K562 (cell line): ENCODE data around the gene HSPA5. TPM values are rescaled to one million over a fixed set of nuclear protein-coding genes. Genes with fewer than 3 reads are reported as not detected.

Experiments
- BRD4 ChIP-seq: fragments of 200-600 bp; sonication (generic); IDR thresholded peaks from 2 replicates; pipeline ENCODE4 v1.6.1; 2017; ENCODE audit warnings: inconsistent platforms
- MTF1 ChIP-seq: fragments of 250-450 bp; sonication (Bioruptor Pico); IDR thresholded peaks from 2 replicates; pipeline ENCODE4 v1.9.0; 2021; ENCODE audit warnings: moderate library complexity, mild to moderate bottlenecking, inconsistent platforms, borderline replicate concordance
- NR2C2 ChIP-seq, 2 experiments: fragments of 200-800 bp in 1 of 2; sonication (Bioruptor generic) in 1 of 2; sonication (generic) in 1 of 2; formaldehyde crosslinking in 1 of 2; IDR thresholded peaks; 2 replicates each; pipeline versions ENCODE4 v1.6.1 to v1.8.0; 2016 to 2022; ENCODE audit warnings: mild to moderate bottlenecking in 1 of 2, missing compliant biosample characterization in 1 of 2, missing genetic modification characterization in 1 of 2, missing genetic modification reagents in 1 of 2
- SIRT6 ChIP-seq: IDR thresholded peaks from one replicate; pipeline ENCODE4 v1.6.1; 2012; ENCODE audit warnings: low read depth, mild to moderate bottlenecking, control low read depth, inconsistent platforms, low read length, moderate library complexity
- ZNF121 ChIP-seq: sonication (generic); formaldehyde crosslinking; conservative IDR thresholded peaks from 2 replicates; pipeline ENCODE4 v1.8.0; 2022; ENCODE audit warnings: missing genetic modification reagents
- ZNF134 ChIP-seq: fragments of 250-450 bp; sonication (Bioruptor Pico); conservative IDR thresholded peaks from 2 replicates; pipeline ENCODE4 v1.4.0; 2020
- ZNF316 ChIP-seq: fragments of 450-650 bp; IDR thresholded peaks from 2 replicates; pipeline ENCODE4 v1.6.1; 2016
- ZNF77 ChIP-seq: fragments of 250-450 bp; sonication (Bioruptor Pico); IDR thresholded peaks from 2 replicates; pipeline ENCODE4 v1.5.0; 2020
- polyA plus RNA-seq, 8 experiments: library from polyadenylated mRNA; depleted of rRNA in 4 of 8; stranded (reverse) in 5 of 8; unstranded in 3 of 8; fragments of >200 nt; fragmentation: Nextera tagmentation in 2 of 8; fragmentation: Illumina TruSeq in 1 of 8; extraction: Ambion mirVana in 2 of 8; extraction: Trizol in 1 of 8; gene quantifications; 2 replicates each; pipeline versions ENCODE4 v1.2.1 to v1.2.3, GENCODE V29; 2011 to 2014; ENCODE audit warnings: inconsistent platforms in 1 of 8, missing spikeins in 1 of 8
- total RNA-seq, 7 experiments: library from RNA; depleted of rRNA in 6 of 7; stranded (reverse); fragments of >200 nt in 6 of 7; fragmentation: Illumina TruSeq in 2 of 7; extraction: Trizol in 2 of 7; gene quantifications; 2 replicates each; pipeline versions ENCODE4 v1.2.1 to v1.2.3, GENCODE V29; 2011 to 2021; ENCODE audit warnings: low replicate concordance in 1 of 7
- TF ChIP-seq, protein P1 (sequence below): sonication (generic); formaldehyde crosslinking; IDR thresholded peaks from 2 replicates; pipeline ENCODE4 v1.8.0; 2023; ENCODE audit warnings: mild to moderate bottlenecking, missing genetic modification reagents
- TF ChIP-seq, protein P2 (sequence below): fragments of 450-650 bp; IDR thresholded peaks from 2 replicates; pipeline ENCODE4 v1.6.1; 2016; ENCODE audit warnings: mild to moderate bottlenecking, moderate library complexity

Gene HSPA5
- total and polyA plus RNA-seq, 9 of the 15 experiments (the other 6 are each of a cell fraction or from before 2014, with no cell fraction given): 48.0 to 265 (median 113) TPM

DNA sequence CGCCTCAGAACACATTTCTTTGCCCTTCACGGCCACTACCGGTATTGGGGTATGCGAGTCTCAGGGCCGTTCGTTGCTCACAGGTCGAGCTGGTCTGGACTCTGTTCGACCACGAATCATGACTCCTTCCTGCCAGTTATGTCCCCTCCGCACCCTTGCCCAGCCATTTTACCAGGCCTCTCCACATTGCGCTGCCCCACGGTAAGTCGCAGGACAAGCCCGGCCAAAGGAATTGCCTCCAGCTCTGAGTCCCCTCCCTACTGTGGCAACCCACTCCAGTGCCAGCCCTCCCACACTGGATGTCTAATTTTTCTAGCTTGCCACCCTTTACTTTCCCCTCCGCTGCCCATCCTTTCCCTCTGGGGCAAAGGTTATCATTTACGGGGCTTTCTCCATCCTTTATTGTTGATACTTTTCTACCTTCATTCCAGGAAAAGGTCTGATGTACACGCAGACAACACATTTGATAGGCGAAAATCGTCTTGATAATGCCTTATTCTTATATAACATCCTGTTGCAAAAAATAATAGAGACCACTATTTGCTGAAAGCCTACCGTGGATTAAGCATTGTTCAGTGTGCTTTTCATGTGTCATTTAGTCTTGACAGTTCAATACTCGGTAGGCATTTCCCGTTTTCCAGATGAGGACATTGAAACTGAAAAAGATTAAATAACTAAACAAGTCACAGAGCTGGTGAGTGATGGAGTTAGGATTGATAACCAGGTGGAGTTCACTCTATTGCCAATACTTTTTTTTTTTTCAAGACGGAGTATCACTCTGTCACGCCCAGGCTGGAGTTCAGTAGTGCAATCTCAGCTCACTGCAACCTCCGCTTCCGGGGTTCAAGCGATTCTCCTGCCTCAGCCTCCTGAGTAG lies 958 bp upstream of the HSPA5 start (continued):
- TF ChIP-seq, protein P1, sequence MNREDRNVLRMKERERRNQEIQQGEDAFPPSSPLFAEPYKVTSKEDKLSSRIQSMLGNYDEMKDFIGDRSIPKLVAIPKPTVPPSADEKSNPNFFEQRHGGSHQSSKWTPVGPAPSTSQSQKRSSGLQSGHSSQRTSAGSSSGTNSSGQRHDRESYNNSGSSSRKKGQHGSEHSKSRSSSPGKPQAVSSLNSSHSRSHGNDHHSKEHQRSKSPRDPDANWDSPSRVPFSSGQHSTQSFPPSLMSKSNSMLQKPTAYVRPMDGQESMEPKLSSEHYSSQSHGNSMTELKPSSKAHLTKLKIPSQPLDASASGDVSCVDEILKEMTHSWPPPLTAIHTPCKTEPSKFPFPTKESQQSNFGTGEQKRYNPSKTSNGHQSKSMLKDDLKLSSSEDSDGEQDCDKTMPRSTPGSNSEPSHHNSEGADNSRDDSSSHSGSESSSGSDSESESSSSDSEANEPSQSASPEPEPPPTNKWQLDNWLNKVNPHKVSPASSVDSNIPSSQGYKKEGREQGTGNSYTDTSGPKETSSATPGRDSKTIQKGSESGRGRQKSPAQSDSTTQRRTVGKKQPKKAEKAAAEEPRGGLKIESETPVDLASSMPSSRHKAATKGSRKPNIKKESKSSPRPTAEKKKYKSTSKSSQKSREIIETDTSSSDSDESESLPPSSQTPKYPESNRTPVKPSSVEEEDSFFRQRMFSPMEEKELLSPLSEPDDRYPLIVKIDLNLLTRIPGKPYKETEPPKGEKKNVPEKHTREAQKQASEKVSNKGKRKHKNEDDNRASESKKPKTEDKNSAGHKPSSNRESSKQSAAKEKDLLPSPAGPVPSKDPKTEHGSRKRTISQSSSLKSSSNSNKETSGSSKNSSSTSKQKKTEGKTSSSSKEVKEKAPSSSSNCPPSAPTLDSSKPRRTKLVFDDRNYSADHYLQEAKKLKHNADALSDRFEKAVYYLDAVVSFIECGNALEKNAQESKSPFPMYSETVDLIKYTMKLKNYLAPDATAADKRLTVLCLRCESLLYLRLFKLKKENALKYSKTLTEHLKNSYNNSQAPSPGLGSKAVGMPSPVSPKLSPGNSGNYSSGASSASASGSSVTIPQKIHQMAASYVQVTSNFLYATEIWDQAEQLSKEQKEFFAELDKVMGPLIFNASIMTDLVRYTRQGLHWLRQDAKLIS: peak; percentile 44; the same call in 1 of the 2 replicates
- TF ChIP-seq SIRT6 (no peak), ZNF77 (CRISPR knock-in tag) (no peak), MTF1 (CRISPR knock-in tag) (no peak), NR2C2 (CRISPR knock-in tag; IDR thresholded peaks at IDR 0.05) (no peak), NR2C2 (tag; IDR thresholded peaks at IDR 0.05) (peak; percentile 80; the same call in 1 of the 2 replicates), BRD4 (peak; percentile 65; the same call in 1 of the 2 replicates), ZNF121 (CRISPR knock-in tag) (no peak), ZNF134 (CRISPR knock-in tag) (no peak), ZNF316 (no peak)
- TF ChIP-seq, protein P2, sequence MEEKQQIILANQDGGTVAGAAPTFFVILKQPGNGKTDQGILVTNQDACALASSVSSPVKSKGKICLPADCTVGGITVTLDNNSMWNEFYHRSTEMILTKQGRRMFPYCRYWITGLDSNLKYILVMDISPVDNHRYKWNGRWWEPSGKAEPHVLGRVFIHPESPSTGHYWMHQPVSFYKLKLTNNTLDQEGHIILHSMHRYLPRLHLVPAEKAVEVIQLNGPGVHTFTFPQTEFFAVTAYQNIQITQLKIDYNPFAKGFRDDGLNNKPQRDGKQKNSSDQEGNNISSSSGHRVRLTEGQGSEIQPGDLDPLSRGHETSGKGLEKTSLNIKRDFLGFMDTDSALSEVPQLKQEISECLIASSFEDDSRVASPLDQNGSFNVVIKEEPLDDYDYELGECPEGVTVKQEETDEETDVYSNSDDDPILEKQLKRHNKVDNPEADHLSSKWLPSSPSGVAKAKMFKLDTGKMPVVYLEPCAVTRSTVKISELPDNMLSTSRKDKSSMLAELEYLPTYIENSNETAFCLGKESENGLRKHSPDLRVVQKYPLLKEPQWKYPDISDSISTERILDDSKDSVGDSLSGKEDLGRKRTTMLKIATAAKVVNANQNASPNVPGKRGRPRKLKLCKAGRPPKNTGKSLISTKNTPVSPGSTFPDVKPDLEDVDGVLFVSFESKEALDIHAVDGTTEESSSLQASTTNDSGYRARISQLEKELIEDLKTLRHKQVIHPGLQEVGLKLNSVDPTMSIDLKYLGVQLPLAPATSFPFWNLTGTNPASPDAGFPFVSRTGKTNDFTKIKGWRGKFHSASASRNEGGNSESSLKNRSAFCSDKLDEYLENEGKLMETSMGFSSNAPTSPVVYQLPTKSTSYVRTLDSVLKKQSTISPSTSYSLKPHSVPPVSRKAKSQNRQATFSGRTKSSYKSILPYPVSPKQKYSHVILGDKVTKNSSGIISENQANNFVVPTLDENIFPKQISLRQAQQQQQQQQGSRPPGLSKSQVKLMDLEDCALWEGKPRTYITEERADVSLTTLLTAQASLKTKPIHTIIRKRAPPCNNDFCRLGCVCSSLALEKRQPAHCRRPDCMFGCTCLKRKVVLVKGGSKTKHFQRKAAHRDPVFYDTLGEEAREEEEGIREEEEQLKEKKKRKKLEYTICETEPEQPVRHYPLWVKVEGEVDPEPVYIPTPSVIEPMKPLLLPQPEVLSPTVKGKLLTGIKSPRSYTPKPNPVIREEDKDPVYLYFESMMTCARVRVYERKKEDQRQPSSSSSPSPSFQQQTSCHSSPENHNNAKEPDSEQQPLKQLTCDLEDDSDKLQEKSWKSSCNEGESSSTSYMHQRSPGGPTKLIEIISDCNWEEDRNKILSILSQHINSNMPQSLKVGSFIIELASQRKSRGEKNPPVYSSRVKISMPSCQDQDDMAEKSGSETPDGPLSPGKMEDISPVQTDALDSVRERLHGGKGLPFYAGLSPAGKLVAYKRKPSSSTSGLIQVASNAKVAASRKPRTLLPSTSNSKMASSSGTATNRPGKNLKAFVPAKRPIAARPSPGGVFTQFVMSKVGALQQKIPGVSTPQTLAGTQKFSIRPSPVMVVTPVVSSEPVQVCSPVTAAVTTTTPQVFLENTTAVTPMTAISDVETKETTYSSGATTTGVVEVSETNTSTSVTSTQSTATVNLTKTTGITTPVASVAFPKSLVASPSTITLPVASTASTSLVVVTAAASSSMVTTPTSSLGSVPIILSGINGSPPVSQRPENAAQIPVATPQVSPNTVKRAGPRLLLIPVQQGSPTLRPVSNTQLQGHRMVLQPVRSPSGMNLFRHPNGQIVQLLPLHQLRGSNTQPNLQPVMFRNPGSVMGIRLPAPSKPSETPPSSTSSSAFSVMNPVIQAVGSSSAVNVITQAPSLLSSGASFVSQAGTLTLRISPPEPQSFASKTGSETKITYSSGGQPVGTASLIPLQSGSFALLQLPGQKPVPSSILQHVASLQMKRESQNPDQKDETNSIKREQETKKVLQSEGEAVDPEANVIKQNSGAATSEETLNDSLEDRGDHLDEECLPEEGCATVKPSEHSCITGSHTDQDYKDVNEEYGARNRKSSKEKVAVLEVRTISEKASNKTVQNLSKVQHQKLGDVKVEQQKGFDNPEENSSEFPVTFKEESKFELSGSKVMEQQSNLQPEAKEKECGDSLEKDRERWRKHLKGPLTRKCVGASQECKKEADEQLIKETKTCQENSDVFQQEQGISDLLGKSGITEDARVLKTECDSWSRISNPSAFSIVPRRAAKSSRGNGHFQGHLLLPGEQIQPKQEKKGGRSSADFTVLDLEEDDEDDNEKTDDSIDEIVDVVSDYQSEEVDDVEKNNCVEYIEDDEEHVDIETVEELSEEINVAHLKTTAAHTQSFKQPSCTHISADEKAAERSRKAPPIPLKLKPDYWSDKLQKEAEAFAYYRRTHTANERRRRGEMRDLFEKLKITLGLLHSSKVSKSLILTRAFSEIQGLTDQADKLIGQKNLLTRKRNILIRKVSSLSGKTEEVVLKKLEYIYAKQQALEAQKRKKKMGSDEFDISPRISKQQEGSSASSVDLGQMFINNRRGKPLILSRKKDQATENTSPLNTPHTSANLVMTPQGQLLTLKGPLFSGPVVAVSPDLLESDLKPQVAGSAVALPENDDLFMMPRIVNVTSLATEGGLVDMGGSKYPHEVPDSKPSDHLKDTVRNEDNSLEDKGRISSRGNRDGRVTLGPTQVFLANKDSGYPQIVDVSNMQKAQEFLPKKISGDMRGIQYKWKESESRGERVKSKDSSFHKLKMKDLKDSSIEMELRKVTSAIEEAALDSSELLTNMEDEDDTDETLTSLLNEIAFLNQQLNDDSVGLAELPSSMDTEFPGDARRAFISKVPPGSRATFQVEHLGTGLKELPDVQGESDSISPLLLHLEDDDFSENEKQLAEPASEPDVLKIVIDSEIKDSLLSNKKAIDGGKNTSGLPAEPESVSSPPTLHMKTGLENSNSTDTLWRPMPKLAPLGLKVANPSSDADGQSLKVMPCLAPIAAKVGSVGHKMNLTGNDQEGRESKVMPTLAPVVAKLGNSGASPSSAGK: no peak
